Ectodermal cell (in vitro differentiated cells): ENCODE results near the gene SRPRA.
A peak's percentile ranks its signal among the peaks of the same experiment; 100 is the strongest.
"Not testable (repeated sequence)": the region's sequence is repeated elsewhere in the genome, so short reads cannot be mapped to it uniquely, and the experiment has no call there.

Experiments
- H3K27ac ChIP-seq: 2 replicates; pipeline ENCODE4 v1.7.0; 2013; ENCODE audit warnings: mild to moderate bottlenecking, low read depth, low read length; ENCODE audit not compliant: insufficient read depth, poor library complexity, severe bottlenecking
- H3K27me3 ChIP-seq: 2 replicates; pipeline ENCODE4 v1.7.0; 2013; ENCODE audit warnings: mild to moderate bottlenecking, low read length; ENCODE audit not compliant: insufficient read depth, control insufficient read depth, poor library complexity, severe bottlenecking
- H3K36me3 ChIP-seq: one replicate; pipeline ENCODE4 v1.7.0; 2013; ENCODE audit warnings: low read length; ENCODE audit not compliant: control insufficient read depth, insufficient read depth
- H3K4me1 ChIP-seq: one replicate; pipeline ENCODE4 v1.7.0; 2013; ENCODE audit warnings: low read length; ENCODE audit not compliant: control insufficient read depth, insufficient read depth
- H3K4me3 ChIP-seq: 2 replicates; pipeline ENCODE4 v1.7.0; 2013; ENCODE audit warnings: low read depth, low read length, control low read depth; ENCODE audit not compliant: insufficient read depth
- H3K9me3 ChIP-seq: 2 replicates; pipeline ENCODE4 v1.7.0; 2013; ENCODE audit warnings: mild to moderate bottlenecking, low read length, moderate library complexity; ENCODE audit not compliant: control insufficient read depth
- WGBS, 2 experiments: methylation state at CpG; one replicate each; pipeline ENCODE4 v1.1.7; 2013; ENCODE audit warnings: missing lambda C conversion rate in 2 of 2; 5-methylcytosine and 5-hydroxymethylcytosine counted together

Gene SRPRA

DNA sequence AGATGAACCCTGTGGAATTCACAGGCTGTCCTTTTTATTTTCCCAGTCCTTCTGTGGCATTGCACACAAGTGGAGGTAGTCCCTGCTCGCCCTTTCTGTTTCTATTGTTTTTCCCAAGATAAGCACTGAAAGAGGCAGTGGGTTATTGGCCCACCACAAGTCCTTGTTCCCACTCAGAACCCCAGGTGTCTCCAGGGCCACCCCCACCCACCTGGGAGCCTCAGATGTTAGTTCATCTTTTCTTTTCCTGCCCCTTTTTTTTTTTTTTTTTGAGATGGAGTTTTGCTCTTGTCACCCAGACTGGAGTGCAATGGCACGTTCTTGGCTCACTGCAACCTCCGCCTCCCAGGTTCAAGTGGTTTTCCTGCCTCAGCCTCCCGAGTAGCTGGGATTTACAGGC is 40.1 kb upstream of the SRPRA start:
- H3K27me3 ChIP-seq, H3K9me3 ChIP-seq, H3K36me3 ChIP-seq, H3K4me1 ChIP-seq, H3K4me3 ChIP-seq, H3K27ac ChIP-seq: not testable (repeated sequence)
- WGBS, 2 experiments = 93 to 95% methylated on average over 4 of the region's 4 CpGs

DNA sequence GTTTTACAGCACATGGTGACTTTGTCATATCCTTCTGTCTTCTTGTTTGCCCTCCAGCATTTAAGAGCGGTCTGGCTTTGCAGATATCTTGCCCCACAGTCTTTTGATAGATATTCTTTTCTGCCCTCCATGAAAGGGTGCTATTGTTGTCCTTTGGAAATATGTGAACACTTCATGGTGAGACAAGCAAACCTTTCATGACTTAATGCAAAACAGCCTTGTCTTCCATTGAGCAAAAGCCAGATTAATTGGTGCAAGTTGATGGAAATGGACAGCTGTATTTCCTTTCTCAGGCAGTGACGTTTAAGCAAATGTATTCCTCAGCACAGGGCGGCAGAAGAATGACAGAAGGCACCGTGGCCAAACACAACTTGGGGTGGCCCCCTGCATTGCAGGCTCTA is 39.6 kb upstream of the SRPRA start:
- Histone ChIP-seq H3K36me3 (no peaks in the 10 kb centered on the region), H3K27me3 (no peaks in the 10 kb centered on the region), H3K9me3 (no peaks in the 10 kb centered on the region), H3K27ac (no peak overlapping the region), H3K4me1 (no peaks in the 10 kb centered on the region), H3K4me3 (no peak overlapping the region)
- WGBS, 2 experiments = 87 to 95% methylated on average over 4 of the region's 4 CpGs

DNA sequence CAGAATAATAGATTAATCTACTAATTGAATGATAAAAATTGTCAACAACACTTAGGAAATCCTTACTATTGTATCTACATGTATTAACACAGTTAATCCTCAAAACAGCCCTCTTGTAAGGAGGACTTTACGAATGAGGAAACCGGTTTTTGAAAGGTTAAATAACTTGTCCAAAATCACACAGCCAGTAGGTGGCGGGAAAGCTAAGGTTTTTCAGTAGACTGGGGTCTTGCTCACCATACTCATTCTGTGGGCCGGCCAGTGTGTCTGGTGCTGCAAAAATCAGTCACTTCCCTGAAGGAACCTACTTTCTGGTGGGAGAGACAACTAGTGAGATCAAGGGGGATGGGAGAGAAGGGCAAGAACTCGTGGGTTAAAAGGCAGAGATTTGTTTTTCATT is 39.0 kb upstream of the SRPRA start:
- H3K27ac ChIP-seq = no peak overlapping the region
- WGBS, 2 experiments = 48 to 55% methylated on average over 5 of the region's 5 CpGs
- no peaks in the 10 kb centered on the region for H3K4me1 ChIP-seq
- no peaks in the 10 kb centered on the region for H3K36me3 ChIP-seq
- no peaks in the 10 kb centered on the region for H3K9me3 ChIP-seq
- H3K27me3 ChIP-seq = no peaks in the 10 kb centered on the region
- H3K4me3 ChIP-seq = no peak overlapping the region

DNA sequence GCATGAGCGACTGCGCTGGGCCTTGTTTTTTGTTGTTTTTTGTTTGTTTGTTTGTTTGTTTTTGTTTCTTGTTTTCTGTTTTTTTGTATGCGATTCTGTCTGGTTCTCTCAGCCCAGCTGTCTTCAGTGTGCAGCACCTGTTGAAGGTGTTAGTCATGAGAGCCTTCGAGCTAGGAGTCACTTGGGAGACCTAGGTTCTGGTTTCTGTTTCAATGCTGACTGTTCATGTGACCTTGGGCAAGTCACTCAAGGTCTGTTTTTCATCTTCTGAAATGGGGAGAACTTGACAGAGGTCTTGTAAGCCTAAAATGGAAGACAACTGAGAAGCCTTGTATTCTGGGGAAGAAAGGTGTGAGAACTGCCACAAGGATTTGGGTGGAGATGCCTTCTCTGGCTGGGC is 37.0 kb upstream of the SRPRA start:
- Histone ChIP-seq H3K27ac (no peak overlapping the region), H3K27me3 (no peaks in the 10 kb centered on the region), H3K9me3 (no peaks in the 10 kb centered on the region), H3K4me1 (no peaks in the 10 kb centered on the region), H3K36me3 (no peaks in the 10 kb centered on the region), H3K4me3 (no peak overlapping the region)
- WGBS, 2 experiments = 94% methylated on average over 4 of the region's 4 CpGs

DNA sequence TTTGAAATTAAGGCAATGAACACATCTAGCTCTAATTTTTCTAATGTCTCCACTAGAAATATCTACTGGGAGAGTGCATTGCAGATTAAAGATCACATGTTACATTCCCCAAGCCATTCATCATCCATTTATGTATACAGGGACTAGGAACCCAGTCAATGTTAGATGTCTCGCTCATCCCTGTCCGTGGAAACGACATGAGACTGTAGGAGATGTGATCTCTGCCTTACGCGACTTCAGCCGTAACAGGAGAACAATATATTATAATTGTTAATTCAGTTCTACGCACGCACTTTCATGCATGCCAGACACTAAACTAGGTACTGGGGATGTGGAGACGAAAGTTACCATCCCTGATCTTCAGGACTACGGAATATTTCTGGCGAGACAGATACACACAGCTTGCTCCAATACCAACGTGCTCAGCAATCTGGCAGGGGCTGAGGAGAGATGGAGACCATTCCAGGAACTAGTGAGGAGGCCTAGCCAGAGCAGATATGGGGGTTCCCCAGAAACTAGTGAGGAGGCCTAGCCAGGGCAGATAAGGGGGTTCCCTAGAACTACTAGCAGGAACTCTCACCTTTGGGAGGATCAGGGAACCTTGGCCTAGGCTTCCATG is 35.9 kb upstream of the SRPRA start:
- H3K4me1 ChIP-seq = no peaks in the 10 kb centered on the region
- H3K4me3 ChIP-seq = peak overlapping the region; percentile 66
- H3K9me3 ChIP-seq = no peaks in the 10 kb centered on the region
- no peaks in the 10 kb centered on the region for H3K27me3 ChIP-seq
- 75 to 80% methylated on average over 12 of the region's 12 CpGs for WGBS, 2 experiments
- no peak overlapping the region for H3K27ac ChIP-seq
- H3K36me3 ChIP-seq = no peaks in the 10 kb centered on the region

DNA sequence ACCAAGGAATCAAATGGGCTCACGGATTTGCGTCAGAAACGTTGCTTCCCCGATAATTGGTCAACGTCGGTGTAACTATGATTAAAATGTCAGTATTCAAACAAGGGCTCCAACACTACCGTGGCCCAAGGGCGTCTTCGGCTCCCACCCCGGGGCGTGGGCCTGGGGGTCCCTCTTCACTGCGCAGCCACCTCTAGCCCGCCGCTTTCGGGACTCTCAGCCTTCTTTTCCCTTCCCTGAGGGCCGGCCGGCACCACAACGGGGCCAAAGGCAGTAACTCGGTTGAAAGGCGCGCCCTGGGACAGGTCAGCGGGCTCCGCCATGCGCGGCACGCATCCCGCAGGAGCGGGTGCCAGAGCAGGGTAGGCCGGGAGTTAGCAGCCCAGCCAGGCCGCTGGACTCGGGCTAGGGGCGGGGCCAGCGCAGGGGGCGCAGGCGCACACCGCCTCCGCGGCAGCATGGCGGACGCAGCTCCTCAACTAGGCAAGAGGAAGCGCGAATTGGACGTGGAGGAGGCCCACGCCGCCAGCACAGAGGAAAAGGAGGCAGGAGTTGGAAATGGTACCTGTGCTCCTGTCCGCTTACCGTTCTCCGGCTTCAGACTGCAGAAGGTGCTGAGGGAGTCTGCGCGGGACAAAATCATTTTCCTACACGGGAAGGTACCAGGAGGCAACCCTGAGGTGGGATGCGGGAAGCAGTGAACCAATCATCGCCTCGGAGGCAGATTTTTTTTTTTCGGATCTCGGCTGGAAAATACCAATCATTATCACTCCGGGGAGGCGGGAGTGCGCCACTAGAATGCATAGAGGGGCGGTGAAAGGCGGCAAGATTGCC is 35.1 kb upstream of the SRPRA start, which contains the start of gene DCPS:
TSS of gene DCPS (plus strand) at position 438 of the 834 bp plus-strand sequence. CDS start at position 459, 21 bp downstream.
- Histone ChIP-seq H3K36me3 (no peaks in the 10 kb centered on the region), H3K9me3 (no peaks in the 10 kb centered on the region), H3K27ac (peak within 1 kb of the TSS; percentile 56), H3K27me3 (no peaks in the 10 kb centered on the region), H3K4me1 (no peaks in the 10 kb centered on the region), H3K4me3 (peak within 1 kb of the TSS; percentile 66)
- WGBS, 2 experiments = 3% methylated on average over 61 of the region's 61 CpGs

DNA sequence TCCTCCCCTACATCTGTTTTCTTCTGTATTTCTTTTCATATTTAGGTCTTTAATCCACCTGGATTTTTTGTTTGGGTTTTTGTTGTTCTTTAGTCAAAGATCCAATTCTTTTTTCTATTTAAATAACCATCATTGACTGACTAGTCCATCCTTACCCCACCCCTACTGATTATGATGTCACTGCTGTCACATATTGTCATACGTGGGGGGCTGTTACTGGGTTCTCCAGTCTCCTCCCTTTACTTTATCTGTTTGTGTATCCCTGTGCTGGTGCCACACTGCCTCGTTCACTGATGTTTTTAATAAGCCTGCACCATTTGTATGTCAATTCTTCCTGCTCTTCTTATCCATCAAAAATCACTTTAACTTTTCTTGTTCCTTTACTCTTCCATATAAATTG is 28.3 kb upstream of the SRPRA start:
- Histone ChIP-seq H3K27ac (no peak overlapping the region), H3K9me3 (no peaks in the 10 kb centered on the region), H3K36me3 (peaks cover 6% of the 10 kb centered on the region), H3K4me1 (no peaks in the 10 kb centered on the region), H3K4me3 (no peak overlapping the region), H3K27me3 (no peaks in the 10 kb centered on the region)
- 93 to 94% methylated on average over 2 of the region's 2 CpGs for WGBS, 2 experiments

DNA sequence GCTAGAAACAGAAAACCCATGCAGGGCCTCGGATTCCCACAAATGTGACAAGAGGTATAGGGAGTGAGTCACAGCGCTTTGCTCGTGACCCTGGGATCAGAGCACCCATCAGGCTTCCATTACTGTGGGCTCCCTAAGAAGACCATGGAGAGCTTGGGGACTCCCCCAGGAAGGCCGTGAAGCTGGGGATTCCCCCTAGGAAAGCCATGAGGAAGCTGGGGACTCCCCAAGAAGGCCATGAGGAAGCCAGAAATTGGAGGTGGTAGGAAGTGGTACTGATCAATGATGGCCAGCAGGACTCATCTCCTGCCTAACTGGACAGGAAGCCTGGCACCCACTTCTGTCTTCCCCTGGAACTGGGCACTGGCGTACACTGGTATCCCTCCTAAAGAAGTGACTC is 25.0 kb upstream of the SRPRA start:
- no peak overlapping the region for H3K4me3 ChIP-seq
- H3K27me3 ChIP-seq = no peaks in the 10 kb centered on the region
- 96% methylated on average over 5 of the region's 5 CpGs for WGBS, 2 experiments
- no peak overlapping the region for H3K27ac ChIP-seq
- no peaks in the 10 kb centered on the region for H3K9me3 ChIP-seq
- no peaks in the 10 kb centered on the region for H3K4me1 ChIP-seq
- peaks cover 6% of the 10 kb centered on the region for H3K36me3 ChIP-seq

DNA sequence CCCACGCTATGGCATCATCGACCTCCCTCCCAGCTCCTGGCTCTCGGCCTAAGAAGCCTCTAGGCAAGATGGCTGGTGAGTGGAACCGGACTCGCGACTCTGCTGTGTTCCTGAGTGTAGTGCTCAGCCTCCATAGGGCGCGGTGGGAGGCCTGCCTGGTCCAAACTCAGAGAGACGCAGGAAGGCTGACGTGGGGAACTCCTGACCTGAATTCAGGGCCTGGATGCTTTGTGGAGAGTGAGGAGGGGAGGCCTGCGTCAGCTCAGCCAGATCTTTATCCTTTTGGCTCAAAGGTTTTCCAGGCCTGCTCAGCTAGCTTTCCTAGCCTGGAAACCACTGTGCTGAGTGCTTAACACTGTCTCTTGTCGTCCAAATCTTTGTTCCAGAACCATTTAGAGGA is 22.2 kb upstream of the SRPRA start:
- 94% methylated on average over 12 of the region's 12 CpGs for WGBS, 2 experiments
- no peaks in the 10 kb centered on the region for H3K9me3 ChIP-seq
- H3K4me3 ChIP-seq = no peak overlapping the region
- H3K27me3 ChIP-seq = no peaks in the 10 kb centered on the region
- no peaks in the 10 kb centered on the region for H3K4me1 ChIP-seq
- no peak overlapping the region for H3K27ac ChIP-seq
- H3K36me3 ChIP-seq = peaks cover 6% of the 10 kb centered on the region

DNA sequence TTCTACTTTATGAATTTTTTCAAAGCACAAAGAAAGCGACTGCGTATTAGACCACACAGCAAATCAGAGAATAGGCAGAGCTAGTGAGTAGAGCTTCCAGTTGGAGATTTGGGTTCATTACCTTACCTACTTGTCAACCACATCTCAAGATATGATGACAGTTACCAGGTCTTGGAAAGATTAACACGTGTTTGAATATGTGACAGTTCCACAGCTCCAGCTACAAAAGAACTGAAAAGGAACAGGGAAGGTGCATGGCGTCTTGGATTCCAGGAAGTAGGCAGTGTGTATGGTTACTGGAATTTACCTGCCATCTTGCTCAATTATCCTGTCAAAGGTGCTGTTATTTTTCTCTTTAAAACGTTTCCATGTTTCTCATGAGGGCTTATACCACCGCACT is 19.5 kb upstream of the SRPRA start:
- Histone ChIP-seq H3K36me3 (peaks cover 6% of the 10 kb centered on the region), H3K27ac (no peak overlapping the region), H3K9me3 (no peaks in the 10 kb centered on the region), H3K4me3 (no peak overlapping the region), H3K27me3 (peaks cover 9% of the 10 kb centered on the region), H3K4me1 (no peaks in the 10 kb centered on the region)
- 94 to 97% methylated on average over 6 of the region's 6 CpGs for WGBS, 2 experiments
